Thyroid gland (tissue), 4 donors: ENCODE measurements around the gene CCDC85A.

Experiments
- CTCF ChIP-seq, 6 experiments: fragments of 200-600 bp in 3 of 6; fragments of 450-650 bp in 3 of 6; sonication (generic) in 3 of 6; IDR thresholded peaks; one replicate each; pipeline ENCODE4 v1.5.1; 2016 to 2019; ENCODE audit warnings: antibody characterized with exemption in 6 of 6, mild to moderate bottlenecking in 2 of 6, inconsistent platforms in 1 of 6, moderate library complexity in 1 of 6
- POLR2A ChIP-seq, 2 donors: fragments of 450-650 bp; IDR thresholded peaks; one replicate each; pipeline ENCODE4 v1.6.1; 2017; ENCODE audit warnings: antibody characterized with exemption in 2 of 2, mild to moderate bottlenecking in 2 of 2, moderate library complexity in 1 of 2

GRCh38 chr2:56344771-56345170, 161.0 kb downstream of the CCDC85A start:
- no peak for TF ChIP-seq CTCF (IDR thresholded peaks at IDR 0.05)
- TF ChIP-seq POLR2A (IDR thresholded peaks at IDR 0.05), result no peak
